ENCODE results near the gene BRWD1. TPM values are rescaled to one million over a fixed set of nuclear protein-coding genes. Genes with fewer than 3 reads are reported as not detected.

The BRWD1 gene
- 63.9 and 68.1 TPM in 2 replicates for total RNA-seq

GRCh38 chr21:39313571-39314142 is at the start of gene BRWD1:
Gene BRWD1 (minus strand): TSS chr21:39313632. CDS start chr21:39313491, 141 bp downstream.

GRCh38 chr21:39348355-39349210 is 35.2 kb upstream of the BRWD1 start, which contains the start of gene HMGN1:
Gene HMGN1 (minus strand): TSS chr21:39349088. CDS start chr21:39348917, 171 bp downstream.

GRCh38 chr21:39183272-39184049 is 130.0 kb downstream of the BRWD1 start, which contains the start of gene PSMG1:
Gene PSMG1 (minus strand): TSS chr21:39183451. CDS start chr21:39183385, 66 bp downstream.

Small RNA genes lying within 50 kb of the gene (small RNA-seq; reads per million reads assigned to genes)
- not detected for gene RF00019

Other genes with a start within 250 kb of the BRWD1 start
- gene PSMG1, start 130.2 kb downstream of the BRWD1 start, total RNA-seq: 88.2 and 103 TPM in 2 replicates
- gene HMGN1, start 35.5 kb upstream of the BRWD1 start, total RNA-seq: 317 and 353 TPM in 2 replicates
- 0.80 and 1.6 TPM in 2 replicates for gene LCA5L, start 132.1 kb upstream of the BRWD1 start, total RNA-seq
- gene SH3BGR, start 138.3 kb upstream of the BRWD1 start, total RNA-seq: 0.27 and 0.43 TPM in 2 replicates

Data from thoracic aorta endothelial cell (primary cell).